ENCODE measurements around the gene PRX.

DNA sequence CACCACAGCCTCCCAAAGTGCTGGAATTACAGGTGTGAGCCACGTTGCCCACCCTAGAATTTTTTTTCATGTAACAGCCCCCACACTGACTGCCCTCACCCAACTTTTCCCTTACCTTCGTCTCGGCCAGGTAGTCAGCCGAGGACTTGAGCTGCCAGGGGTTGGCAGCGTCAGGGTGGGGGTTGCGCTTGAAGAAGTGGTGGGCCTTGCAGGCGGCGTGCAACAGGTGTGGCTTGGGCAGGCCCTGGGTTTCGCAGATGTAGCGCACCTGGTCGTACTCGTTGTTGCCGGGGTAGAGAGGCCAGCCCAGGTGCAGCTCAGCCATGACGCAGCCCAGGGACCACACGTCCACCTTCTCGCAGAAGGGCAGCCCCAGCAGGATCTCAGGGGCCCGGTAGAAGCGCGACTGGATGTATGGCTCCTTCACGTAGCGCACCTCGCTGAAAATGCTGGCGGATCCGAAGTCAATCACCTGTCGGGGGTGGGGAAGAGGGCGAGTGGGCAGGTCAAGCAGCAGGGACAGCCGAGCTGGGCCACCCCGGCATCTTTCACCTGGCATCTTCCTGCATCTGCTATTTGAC is 29.4 kb downstream of the PRX start:
- no peak for TF ChIP-seq POLR2A (IDR thresholded peaks at IDR 0.05; ENCODE audit: insufficient read depth in 1 of 2, low read depth in 2 of 2, low read length in 2 of 2)
- TF ChIP-seq, protein P1, sequence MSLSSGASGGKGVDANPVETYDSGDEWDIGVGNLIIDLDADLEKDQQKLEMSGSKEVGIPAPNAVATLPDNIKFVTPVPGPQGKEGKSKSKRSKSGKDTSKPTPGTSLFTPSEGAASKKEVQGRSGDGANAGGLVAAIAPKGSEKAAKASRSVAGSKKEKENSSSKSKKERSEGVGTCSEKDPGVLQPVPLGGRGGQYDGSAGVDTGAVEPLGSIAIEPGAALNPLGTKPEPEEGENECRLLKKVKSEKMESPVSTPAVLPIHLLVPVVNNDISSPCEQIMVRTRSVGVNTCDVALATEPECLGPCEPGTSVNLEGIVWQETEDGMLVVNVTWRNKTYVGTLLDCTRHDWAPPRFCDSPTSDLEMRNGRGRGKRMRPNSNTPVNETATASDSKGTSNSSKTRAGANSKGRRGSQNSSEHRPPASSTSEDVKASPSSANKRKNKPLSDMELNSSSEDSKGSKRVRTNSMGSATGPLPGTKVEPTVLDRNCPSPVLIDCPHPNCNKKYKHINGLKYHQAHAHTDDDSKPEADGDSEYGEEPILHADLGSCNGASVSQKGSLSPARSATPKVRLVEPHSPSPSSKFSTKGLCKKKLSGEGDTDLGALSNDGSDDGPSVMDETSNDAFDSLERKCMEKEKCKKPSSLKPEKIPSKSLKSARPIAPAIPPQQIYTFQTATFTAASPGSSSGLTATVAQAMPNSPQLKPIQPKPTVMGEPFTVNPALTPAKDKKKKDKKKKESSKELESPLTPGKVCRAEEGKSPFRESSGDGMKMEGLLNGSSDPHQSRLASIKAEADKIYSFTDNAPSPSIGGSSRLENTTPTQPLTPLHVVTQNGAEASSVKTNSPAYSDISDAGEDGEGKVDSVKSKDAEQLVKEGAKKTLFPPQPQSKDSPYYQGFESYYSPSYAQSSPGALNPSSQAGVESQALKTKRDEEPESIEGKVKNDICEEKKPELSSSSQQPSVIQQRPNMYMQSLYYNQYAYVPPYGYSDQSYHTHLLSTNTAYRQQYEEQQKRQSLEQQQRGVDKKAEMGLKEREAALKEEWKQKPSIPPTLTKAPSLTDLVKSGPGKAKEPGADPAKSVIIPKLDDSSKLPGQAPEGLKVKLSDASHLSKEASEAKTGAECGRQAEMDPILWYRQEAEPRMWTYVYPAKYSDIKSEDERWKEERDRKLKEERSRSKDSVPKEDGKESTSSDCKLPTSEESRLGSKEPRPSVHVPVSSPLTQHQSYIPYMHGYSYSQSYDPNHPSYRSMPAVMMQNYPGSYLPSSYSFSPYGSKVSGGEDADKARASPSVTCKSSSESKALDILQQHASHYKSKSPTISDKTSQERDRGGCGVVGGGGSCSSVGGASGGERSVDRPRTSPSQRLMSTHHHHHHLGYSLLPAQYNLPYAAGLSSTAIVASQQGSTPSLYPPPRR (CRISPR knock-in tag; IDR thresholded peaks at IDR 0.05; ENCODE audit: borderline replicate concordance) = no peak
- TF ChIP-seq, protein P2, sequence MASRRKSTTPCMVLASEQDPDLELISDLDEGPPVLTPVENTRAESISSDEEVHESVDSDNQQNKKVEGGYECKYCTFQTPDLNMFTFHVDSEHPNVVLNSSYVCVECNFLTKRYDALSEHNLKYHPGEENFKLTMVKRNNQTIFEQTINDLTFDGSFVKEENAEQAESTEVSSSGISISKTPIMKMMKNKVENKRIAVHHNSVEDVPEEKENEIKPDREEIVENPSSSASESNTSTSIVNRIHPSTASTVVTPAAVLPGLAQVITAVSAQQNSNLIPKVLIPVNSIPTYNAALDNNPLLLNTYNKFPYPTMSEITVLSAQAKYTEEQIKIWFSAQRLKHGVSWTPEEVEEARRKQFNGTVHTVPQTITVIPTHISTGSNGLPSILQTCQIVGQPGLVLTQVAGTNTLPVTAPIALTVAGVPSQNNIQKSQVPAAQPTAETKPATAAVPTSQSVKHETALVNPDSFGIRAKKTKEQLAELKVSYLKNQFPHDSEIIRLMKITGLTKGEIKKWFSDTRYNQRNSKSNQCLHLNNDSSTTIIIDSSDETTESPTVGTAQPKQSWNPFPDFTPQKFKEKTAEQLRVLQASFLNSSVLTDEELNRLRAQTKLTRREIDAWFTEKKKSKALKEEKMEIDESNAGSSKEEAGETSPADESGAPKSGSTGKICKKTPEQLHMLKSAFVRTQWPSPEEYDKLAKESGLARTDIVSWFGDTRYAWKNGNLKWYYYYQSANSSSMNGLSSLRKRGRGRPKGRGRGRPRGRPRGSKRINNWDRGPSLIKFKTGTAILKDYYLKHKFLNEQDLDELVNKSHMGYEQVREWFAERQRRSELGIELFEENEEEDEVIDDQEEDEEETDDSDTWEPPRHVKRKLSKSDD (CRISPR knock-in tag; IDR thresholded peaks at IDR 0.05; ENCODE audit: low read depth) = no peak
- TF ChIP-seq ZNF879 (CRISPR knock-in tag; IDR thresholded peaks at IDR 0.05) = no peak
- no peak for TF ChIP-seq CEBPB (IDR thresholded peaks at IDR 0.05; ENCODE audit: borderline replicate concordance, low read depth, low read length)
- TF ChIP-seq, protein P3, sequence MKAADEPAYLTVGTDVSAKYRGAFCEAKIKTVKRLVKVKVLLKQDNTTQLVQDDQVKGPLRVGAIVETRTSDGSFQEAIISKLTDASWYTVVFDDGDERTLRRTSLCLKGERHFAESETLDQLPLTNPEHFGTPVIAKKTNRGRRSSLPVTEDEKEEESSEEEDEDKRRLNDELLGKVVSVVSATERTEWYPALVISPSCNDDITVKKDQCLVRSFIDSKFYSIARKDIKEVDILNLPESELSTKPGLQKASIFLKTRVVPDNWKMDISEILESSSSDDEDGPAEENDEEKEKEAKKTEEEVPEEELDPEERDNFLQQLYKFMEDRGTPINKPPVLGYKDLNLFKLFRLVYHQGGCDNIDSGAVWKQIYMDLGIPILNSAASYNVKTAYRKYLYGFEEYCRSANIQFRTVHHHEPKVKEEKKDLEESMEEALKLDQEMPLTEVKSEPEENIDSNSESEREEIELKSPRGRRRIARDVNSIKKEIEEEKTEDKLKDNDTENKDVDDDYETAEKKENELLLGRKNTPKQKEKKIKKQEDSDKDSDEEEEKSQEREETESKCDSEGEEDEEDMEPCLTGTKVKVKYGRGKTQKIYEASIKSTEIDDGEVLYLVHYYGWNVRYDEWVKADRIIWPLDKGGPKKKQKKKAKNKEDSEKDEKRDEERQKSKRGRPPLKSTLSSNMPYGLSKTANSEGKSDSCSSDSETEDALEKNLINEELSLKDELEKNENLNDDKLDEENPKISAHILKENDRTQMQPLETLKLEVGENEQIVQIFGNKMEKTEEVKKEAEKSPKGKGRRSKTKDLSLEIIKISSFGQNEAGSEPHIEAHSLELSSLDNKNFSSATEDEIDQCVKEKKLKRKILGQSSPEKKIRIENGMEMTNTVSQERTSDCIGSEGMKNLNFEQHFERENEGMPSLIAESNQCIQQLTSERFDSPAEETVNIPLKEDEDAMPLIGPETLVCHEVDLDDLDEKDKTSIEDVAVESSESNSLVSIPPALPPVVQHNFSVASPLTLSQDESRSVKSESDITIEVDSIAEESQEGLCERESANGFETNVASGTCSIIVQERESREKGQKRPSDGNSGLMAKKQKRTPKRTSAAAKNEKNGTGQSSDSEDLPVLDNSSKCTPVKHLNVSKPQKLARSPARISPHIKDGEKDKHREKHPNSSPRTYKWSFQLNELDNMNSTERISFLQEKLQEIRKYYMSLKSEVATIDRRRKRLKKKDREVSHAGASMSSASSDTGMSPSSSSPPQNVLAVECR (CRISPR knock-in tag; IDR thresholded peaks at IDR 0.05; ENCODE audit: borderline replicate concordance) = no peak
- no peak for TF ChIP-seq NCOR1 (IDR thresholded peaks at IDR 0.05; ENCODE audit: borderline replicate concordance, low read length)

All from HepG2 (cell line).